ENCODE results near the gene STK32A.
"Not testable (repeated sequence)": the region's sequence is repeated elsewhere in the genome, so short reads cannot be mapped to it uniquely, and the experiment has no call there.

The STK32A gene

GRCh38 chr5:147240266-147240985, 5.6 kb downstream of the STK32A start:
- no peaks in the 10 kb centered on the region for H3K36me3 ChIP-seq
- peaks cover 37% of the 10 kb centered on the region for H3K27me3 ChIP-seq
- H3K27ac ChIP-seq, result no peak overlapping the region
- no peaks in the 10 kb centered on the region for H3K4me1 ChIP-seq (ENCODE audit: control insufficient read depth in 1 of 2, insufficient read depth in 1 of 2, low read depth in 1 of 2, low read length in 1 of 2)
- TF ChIP-seq, protein P1, sequence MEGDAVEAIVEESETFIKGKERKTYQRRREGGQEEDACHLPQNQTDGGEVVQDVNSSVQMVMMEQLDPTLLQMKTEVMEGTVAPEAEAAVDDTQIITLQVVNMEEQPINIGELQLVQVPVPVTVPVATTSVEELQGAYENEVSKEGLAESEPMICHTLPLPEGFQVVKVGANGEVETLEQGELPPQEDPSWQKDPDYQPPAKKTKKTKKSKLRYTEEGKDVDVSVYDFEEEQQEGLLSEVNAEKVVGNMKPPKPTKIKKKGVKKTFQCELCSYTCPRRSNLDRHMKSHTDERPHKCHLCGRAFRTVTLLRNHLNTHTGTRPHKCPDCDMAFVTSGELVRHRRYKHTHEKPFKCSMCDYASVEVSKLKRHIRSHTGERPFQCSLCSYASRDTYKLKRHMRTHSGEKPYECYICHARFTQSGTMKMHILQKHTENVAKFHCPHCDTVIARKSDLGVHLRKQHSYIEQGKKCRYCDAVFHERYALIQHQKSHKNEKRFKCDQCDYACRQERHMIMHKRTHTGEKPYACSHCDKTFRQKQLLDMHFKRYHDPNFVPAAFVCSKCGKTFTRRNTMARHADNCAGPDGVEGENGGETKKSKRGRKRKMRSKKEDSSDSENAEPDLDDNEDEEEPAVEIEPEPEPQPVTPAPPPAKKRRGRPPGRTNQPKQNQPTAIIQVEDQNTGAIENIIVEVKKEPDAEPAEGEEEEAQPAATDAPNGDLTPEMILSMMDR (IDR thresholded peaks at IDR 0.05), result no peak
- no peak overlapping the region for H3K4me3 ChIP-seq (ENCODE audit: low read depth in 1 of 2, low read length in 1 of 2)
- no peaks in the 10 kb centered on the region for H3K9me3 ChIP-seq

DNA sequence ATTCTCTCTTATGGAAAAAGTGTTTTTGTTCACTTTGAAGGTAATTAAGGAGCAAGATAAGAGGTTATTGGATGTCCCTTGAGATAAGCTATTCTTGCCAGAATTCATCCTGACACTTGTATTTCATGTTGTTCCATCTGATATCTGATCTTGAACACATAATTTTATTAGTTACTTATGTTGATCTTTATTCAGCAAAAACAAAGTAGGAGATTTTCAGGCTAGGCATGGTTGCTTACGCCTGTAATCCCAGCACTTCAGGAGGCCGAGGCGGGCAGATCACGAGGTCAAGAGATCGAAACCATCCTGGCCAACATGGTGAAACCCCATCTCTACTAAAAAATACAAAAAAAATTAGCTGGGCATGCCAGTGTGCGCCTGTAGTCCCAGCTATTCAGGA, 8.4 kb downstream of the STK32A start:
- H3K4me3 ChIP-seq (ENCODE audit: low read depth in 1 of 2, low read length in 1 of 2); H3K27ac ChIP-seq; H3K36me3 ChIP-seq; H3K4me1 ChIP-seq (ENCODE audit: control insufficient read depth in 1 of 2, insufficient read depth in 1 of 2, low read depth in 1 of 2, low read length in 1 of 2); H3K27me3 ChIP-seq; H3K9me3 ChIP-seq: not testable (repeated sequence)

DNA sequence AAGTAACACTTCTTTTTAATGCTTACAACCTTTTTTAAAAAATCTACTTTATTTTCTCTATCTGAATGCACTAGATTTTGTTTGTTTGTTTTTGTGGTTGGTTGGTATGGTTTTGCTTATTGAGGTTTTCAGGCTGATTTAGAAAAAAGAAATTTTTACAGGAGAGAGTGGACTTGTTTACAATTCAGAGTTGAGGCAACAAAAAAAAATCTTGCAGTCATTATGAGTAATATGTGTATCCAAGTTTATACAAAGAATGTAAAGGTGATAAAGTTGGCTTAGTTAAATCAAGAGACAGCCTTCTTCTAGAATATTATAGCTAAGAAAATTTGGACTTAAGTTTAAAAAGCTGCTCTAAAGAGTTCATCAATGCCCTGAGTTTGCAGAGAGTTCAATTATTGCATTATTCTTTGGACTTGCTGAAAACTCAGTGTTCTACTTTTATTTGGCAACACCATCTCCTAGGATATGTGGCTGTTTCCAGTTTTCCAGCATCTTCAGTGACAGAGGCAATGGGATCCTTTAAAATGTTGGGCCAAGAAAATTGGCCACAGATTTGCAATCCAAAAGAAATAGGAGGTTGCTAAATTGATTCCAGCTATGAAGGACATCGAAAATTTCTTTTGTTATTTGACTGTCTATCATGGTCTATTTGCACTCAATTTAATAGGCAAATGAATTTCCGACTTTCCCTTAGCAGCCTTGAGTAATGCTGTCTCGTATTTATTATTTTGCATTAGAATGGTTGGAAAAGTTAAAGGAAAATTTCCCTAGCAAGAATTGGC, 10.7 kb downstream of the STK32A start:
- Histone ChIP-seq H3K4me1 (ENCODE audit: control insufficient read depth in 1 of 2, insufficient read depth in 1 of 2, low read depth in 1 of 2, low read length in 1 of 2) (no peaks in the 10 kb centered on the region), H3K9me3 (no peaks in the 10 kb centered on the region), H3K36me3 (no peaks in the 10 kb centered on the region), H3K4me3 (ENCODE audit: low read depth in 1 of 2, low read length in 1 of 2) (no peak overlapping the region), H3K27ac (no peak overlapping the region), H3K27me3 (peaks cover 8% of the 10 kb centered on the region)
- TF ChIP-seq, protein P1 (IDR thresholded peaks at IDR 0.05), result no peak

DNA sequence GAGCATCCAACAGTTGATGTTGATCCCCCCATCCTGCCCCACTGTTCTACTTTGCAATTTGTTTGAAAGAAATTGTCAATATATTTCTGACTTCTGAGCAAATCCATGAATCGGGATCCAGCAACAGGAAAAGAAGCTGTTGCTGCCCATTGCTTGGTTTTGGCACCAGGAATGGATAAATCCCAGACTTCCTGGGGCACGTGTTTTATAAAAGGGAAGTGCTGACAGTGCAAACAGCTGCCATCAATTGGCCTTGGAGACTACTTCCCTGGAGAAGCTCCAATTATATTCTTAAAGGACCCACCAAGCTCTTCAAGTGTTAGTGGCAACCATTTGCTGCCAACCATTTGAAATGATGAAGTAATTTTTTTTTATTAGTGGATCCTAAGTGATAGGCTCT, 13.7 kb downstream of the STK32A start:
- H3K4me1 ChIP-seq (ENCODE audit: control insufficient read depth in 1 of 2, insufficient read depth in 1 of 2, low read depth in 1 of 2, low read length in 1 of 2), result no peaks in the 10 kb centered on the region
- TF ChIP-seq, protein P1 (IDR thresholded peaks at IDR 0.05), result no peak
- H3K36me3 ChIP-seq, result no peaks in the 10 kb centered on the region
- H3K9me3 ChIP-seq, result no peaks in the 10 kb centered on the region
- H3K27me3 ChIP-seq, result peaks cover 8% of the 10 kb centered on the region
- H3K27ac ChIP-seq, result no peak overlapping the region
- no peak overlapping the region for H3K4me3 ChIP-seq (ENCODE audit: low read depth in 1 of 2, low read length in 1 of 2)

GRCh38 chr5:147259837-147260236, 25.0 kb downstream of the STK32A start:
- H3K4me1 ChIP-seq (ENCODE audit: control insufficient read depth in 1 of 2, insufficient read depth in 1 of 2, low read depth in 1 of 2, low read length in 1 of 2), result no peaks in the 10 kb centered on the region
- TF ChIP-seq, protein P1 (IDR thresholded peaks at IDR 0.05), result no peak
- H3K36me3 ChIP-seq, result no peaks in the 10 kb centered on the region
- H3K27ac ChIP-seq, result no peak overlapping the region
- H3K27me3 ChIP-seq, result no peaks in the 10 kb centered on the region
- no peaks in the 10 kb centered on the region for H3K9me3 ChIP-seq
- H3K4me3 ChIP-seq (ENCODE audit: low read depth in 1 of 2, low read length in 1 of 2), result no peak overlapping the region

All from neutrophil (primary cell).